T-helper 17 cell (primary cell): ENCODE measurements around the gene TIGD1. TPM values are rescaled to one million over a fixed set of nuclear protein-coding genes. Genes with fewer than 3 reads are reported as not detected.
"Not testable (repeated sequence)": the region's sequence is repeated elsewhere in the genome, so short reads cannot be mapped to it uniquely, and the experiment has no call there.

Source experiments
- ATAC-seq: fragments of 150-1000 bp; cut with Tn5 transposase; 2 replicates; pipeline ENCODE4 v1.10.0; 2021; ENCODE audit warnings: mild to moderate bottlenecking, moderate library complexity
- DNase-seq, 3 donors: peaks; one replicate each; pipeline versions ENCODE4 v3.0.0 to v3.0.0-alpha.2; 2020 to 2021
- H3K9me3 ChIP-seq: one replicate; pipeline ENCODE4 v1.7.0; 2013; ENCODE audit warnings: low read length, mild to moderate bottlenecking; ENCODE audit not compliant: control insufficient read depth, poor library complexity, severe bottlenecking
- H3K27ac Mint-ChIP-seq: one replicate; pipeline ENCODE4 v1.8.0; 2022; ENCODE audit warnings: mild to moderate bottlenecking, moderate library complexity, mixed read lengths
- H3K27me3 Mint-ChIP-seq: one replicate; pipeline ENCODE4 v1.8.0; 2022; ENCODE audit warnings: mixed read lengths
- H3K36me3 Mint-ChIP-seq: one replicate; pipeline ENCODE4 v1.8.0; 2022; ENCODE audit warnings: low read depth, mixed read lengths
- H3K4me1 Mint-ChIP-seq: one replicate; pipeline ENCODE4 v1.8.0; 2022; ENCODE audit warnings: mild to moderate bottlenecking, mixed read lengths
- H3K4me3 Mint-ChIP-seq: one replicate; pipeline ENCODE4 v1.8.0; 2022; ENCODE audit warnings: mild to moderate bottlenecking, moderate library complexity, mixed read lengths
- total RNA-seq, 4 donors: library from RNA in 2 of 4; stranded (reverse) in 2 of 4; gene quantifications; one replicate each; pipeline ENCODE4 v1.2.3 and lab custom pipeline; 2022 to 2026

TIGD1 gene
- total RNA-seq, 2 donors from 2014 or later: 14.6 to 17.2 TPM

DNA sequence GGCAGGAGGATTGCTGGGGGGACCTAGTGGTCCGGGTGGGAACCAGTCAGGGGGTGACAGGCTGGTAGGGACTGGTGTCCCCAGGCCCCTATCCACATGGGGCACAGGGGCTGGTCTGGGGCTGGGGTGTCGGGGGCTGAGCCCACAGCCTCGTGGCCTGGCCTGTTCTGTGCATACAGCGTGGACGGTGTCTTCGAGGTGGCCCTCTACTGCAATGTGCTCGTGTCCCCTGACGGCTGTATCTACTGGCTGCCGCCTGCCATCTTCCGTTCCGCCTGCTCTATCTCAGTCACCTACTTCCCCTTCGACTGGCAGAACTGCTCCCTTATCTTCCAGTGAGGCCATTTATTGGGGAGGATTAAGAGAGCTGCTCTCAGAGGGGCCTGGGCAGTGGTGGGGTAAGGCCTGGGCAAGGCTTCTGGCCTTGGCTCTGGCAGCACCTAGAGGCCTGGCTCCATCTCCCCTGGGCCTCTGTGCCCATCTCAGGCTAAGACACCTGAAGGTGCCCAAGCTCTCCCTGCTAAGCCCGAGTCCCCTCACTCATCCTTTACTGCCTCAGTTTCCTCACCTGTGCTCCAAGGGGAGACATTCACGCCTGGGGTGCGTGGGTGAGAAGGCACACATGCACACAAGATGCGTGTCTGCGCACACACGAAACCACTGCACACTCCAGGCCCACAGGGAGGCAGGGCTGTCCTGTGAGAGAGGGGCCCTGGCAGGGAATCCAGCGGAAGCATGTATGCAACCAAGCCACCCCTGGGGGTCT, 9.0 kb downstream of the TIGD1 start:
- H3K36me3 Mint-ChIP-seq: no peaks in the 10 kb centered on the region
- peak; percentile 27 for ATAC-seq
- no peak for DNase-seq
- H3K27ac Mint-ChIP-seq: no peak overlapping the region
- peaks cover 20% of the 10 kb centered on the region for H3K4me1 Mint-ChIP-seq
- no peak overlapping the region for H3K4me3 Mint-ChIP-seq
- no peaks in the 10 kb centered on the region for H3K9me3 ChIP-seq
- peaks cover 18% of the 10 kb centered on the region for H3K27me3 Mint-ChIP-seq

GRCh38 chr2:232540441-232541041, 9.8 kb downstream of the TIGD1 start:
- no peak for DNase-seq
- no peak overlapping the region for H3K27ac Mint-ChIP-seq
- H3K27me3 Mint-ChIP-seq: peaks cover 26% of the 10 kb centered on the region
- H3K9me3 ChIP-seq: no peaks in the 10 kb centered on the region
- H3K4me3 Mint-ChIP-seq: no peak overlapping the region
- no peak for ATAC-seq
- H3K36me3 Mint-ChIP-seq: no peaks in the 10 kb centered on the region
- peaks cover 18% of the 10 kb centered on the region for H3K4me1 Mint-ChIP-seq

DNA sequence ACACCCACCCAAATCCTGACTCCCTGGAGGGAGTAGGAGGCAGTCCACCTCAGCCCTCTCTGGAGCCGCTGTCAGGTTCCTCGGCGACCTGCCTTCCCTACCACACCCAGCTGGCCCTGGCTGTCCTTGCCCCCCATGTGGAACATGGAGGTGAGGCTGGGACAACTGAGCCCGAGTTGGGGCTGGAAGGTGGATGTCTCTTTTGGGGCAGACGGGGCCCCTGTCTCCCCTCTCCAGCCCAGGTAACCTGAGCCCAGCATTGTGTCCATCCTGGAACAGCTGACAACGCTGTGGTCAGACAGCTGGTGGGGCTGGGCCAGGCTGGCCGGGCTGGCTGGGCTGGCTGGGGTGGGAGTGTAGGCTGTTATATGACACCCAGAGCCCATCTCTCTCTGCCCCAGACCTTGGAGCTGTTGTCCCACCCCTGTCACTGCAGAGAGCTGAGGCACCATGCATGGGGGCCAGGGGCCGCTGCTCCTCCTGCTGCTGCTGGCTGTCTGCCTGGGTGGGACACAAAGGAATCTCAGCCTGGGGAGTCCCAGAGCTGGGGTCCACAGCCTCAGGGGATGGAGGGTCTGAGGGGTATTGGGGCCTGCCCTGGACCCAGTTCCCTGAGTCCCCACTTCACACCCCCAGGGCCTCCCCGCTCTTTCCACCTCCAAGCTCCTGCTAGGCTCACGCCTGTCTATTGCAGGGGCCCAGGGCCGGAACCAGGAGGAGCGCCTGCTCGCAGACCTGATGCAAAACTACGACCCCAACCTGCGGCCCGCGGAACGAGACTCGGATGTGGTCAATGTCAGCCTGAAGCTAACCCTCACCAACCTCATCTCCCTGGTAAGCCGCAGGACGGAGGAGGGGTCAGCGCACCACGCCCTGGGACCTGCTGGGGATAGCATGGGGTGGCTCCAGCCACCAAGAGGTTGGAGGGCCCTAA, 10.8 kb downstream of the TIGD1 start, which contains the start of gene CHRNG:
Gene CHRNG (plus strand): TSS at position 395 of the 934 bp plus-strand sequence. CDS start 56 bp downstream, at position 451.
- DNase-seq: no peak
- H3K4me3 Mint-ChIP-seq: no peak within 1 kb of the TSS
- H3K27ac Mint-ChIP-seq: peak within 1 kb of the TSS; percentile 82
- ATAC-seq: no peak
- peaks cover 15% of the 10 kb centered on the region for H3K4me1 Mint-ChIP-seq
- H3K27me3 Mint-ChIP-seq: peaks cover 26% of the 10 kb centered on the region
- H3K36me3 Mint-ChIP-seq: no peaks in the 10 kb centered on the region
- no peaks in the 10 kb centered on the region for H3K9me3 ChIP-seq

DNA sequence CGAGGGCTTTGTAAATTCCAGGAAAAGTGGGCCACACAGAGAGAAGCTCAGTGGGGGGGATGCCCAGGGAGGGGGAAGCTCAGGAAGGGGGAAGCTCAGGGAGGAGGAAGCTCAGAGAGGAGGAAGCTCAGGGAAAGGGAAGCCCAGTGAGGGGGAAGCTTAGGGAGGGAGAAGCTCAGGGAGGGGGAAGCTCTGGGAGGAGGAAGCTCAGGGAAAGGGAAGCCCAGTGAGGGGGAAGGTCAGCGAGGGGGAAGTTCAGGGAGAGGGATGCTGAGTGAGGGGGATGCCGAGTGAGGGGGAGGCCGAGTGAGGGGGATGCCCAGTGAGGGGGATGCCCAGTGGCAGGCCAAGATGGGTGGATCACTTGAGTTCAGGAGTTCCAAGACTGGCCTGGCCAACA, 11.7 kb downstream of the TIGD1 start:
- H3K4me3 Mint-ChIP-seq: no peak overlapping the region
- H3K27me3 Mint-ChIP-seq: peaks cover 31% of the 10 kb centered on the region
- DNase-seq (no peak), ATAC-seq (no peak)
- peak overlapping the region; percentile 82 for H3K27ac Mint-ChIP-seq
- peaks cover 12% of the 10 kb centered on the region for H3K4me1 Mint-ChIP-seq
- H3K9me3 ChIP-seq: no peaks in the 10 kb centered on the region
- H3K36me3 Mint-ChIP-seq: no peaks in the 10 kb centered on the region

DNA sequence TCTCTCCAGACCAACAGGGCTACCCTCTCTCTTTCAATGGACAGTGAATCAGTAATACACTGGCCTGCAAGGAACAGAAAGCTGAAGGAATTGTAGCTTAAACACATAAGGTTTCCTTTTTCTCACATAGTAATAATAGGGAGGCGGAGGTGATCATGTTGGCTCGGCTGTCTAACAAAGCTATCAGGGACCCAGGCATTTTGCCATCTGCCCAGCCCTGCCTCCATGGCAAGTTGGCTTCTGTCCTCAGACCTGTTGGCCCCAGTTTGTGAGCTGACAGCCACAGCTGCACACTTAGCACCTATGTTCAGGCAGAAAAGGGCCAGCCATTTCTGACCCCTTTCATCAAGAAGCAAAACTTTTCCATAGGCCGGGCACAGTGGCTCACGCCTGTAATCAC, 12.9 kb downstream of the TIGD1 start:
- Mint-ChIP-seq H3K36me3 (no peaks in the 10 kb centered on the region), H3K4me3 (no peak overlapping the region), H3K27ac (no peak overlapping the region), H3K4me1 (peaks cover 12% of the 10 kb centered on the region), H3K27me3 (peaks cover 39% of the 10 kb centered on the region)
- no peak for DNase-seq
- H3K9me3 ChIP-seq: no peaks in the 10 kb centered on the region
- ATAC-seq: no peak

- Mint-ChIP-seq H3K36me3 (no peaks in the 10 kb centered on the region), H3K4me1 (peaks cover 12% of the 10 kb centered on the region), H3K27me3 (peaks cover 39% of the 10 kb centered on the region), H3K27ac (no peak overlapping the region), H3K4me3 (no peak overlapping the region)
- ATAC-seq: no peak
- no peaks in the 10 kb centered on the region for H3K9me3 ChIP-seq
- DNase-seq: no peak
Observed at GRCh38 chr2:232537079-232537478, 13.3 kb downstream of the TIGD1 start.

GRCh38 chr2:232535761-232536530, 14.4 kb downstream of the TIGD1 start:
- Mint-ChIP-seq H3K27me3 (peaks cover 39% of the 10 kb centered on the region), H3K4me3 (no peak overlapping the region), H3K4me1 (peaks cover 8% of the 10 kb centered on the region), H3K36me3 (no peaks in the 10 kb centered on the region), H3K27ac (no peak overlapping the region)
- no peak for ATAC-seq
- no peak for DNase-seq
- no peaks in the 10 kb centered on the region for H3K9me3 ChIP-seq

- Mint-ChIP-seq H3K27ac (no peak overlapping the region), H3K4me1 (peaks cover 6% of the 10 kb centered on the region), H3K4me3 (no peak overlapping the region), H3K27me3 (peaks cover 48% of the 10 kb centered on the region), H3K36me3 (no peaks in the 10 kb centered on the region)
- H3K9me3 ChIP-seq: no peaks in the 10 kb centered on the region
- no peak for ATAC-seq
- DNase-seq: no peak
Observed at GRCh38 chr2:232534940-232535651, 15.3 kb downstream of the TIGD1 start.

DNA sequence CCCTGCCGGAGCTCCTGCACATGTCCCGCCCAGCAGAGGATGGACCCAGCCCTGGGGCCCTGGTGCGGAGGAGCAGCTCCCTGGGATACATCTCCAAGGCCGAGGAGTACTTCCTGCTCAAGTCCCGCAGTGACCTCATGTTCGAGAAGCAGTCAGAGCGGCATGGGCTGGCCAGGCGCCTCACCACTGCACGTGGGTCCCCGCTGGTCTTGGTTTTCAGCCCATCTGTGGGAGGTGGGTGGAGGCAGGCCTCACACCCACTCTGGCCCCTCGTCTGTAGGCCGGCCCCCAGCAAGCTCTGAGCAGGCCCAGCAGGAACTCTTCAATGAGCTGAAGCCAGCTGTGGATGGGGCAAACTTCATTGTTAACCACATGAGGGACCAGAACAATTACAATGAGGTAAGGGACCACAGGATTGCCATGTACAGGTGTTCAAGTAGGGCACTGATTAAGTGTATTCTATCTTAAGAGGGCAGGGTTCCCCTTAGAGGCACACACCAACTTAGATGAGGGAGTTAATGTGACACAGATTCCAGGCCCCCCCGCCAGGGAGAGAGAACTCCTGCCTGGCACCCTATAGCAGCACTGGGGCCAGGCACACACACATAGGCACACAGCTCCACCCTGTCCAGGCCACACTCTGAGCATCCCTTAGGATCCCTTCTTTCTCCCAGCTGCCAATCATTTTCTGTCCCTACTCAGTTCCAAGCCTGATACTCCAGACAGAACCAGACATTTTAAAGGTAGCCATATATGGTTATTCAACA, 16.2 kb downstream of the TIGD1 start:
- no peak for DNase-seq
- H3K36me3 Mint-ChIP-seq: no peaks in the 10 kb centered on the region

DNA sequence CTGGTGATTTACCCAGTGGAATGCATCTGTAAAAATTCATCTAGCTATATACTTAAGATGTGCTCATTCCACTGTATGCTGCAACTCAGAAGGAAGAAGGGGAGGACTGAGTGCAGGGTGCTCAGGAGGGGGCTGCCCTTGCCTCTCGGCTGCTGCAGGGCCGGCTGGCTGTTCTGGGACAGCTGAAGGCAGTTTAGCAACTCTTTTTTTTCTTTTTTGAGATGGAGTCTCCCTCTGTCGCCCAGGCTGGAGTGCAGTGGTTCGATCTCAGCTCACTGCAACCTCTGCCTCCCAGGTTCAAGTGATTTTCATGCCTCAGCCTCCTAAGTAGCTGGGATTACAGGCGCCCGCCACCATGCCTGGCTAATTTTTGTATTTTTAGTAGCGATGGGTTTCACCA, 17.5 kb downstream of the TIGD1 start:
- not testable (repeated sequence) for H3K4me3 Mint-ChIP-seq, H3K36me3 Mint-ChIP-seq, H3K9me3 ChIP-seq, DNase-seq, H3K27ac Mint-ChIP-seq, ATAC-seq, H3K4me1 Mint-ChIP-seq
- H3K27me3 Mint-ChIP-seq: peaks cover 62% of the 10 kb centered on the region

More for the DNA sequence above, 16.2 kb downstream of the TIGD1 start:
- no peaks in the 10 kb centered on the region for H3K9me3 ChIP-seq
- Mint-ChIP-seq H3K27me3 (peaks cover 55% of the 10 kb centered on the region), H3K27ac (no peak overlapping the region), H3K4me3 (no peak overlapping the region), H3K4me1 (peaks cover 5% of the 10 kb centered on the region)
- ATAC-seq: no peak

GRCh38 chr2:232532419-232532818, 17.9 kb downstream of the TIGD1 start:
- Mint-ChIP-seq H3K27me3 (peaks cover 61% of the 10 kb centered on the region), H3K4me1 (peaks cover 8% of the 10 kb centered on the region), H3K4me3 (no peak overlapping the region), H3K36me3 (peaks cover 5% of the 10 kb centered on the region), H3K27ac (no peak overlapping the region)
- DNase-seq: no peak
- no peak for ATAC-seq
- H3K9me3 ChIP-seq: no peaks in the 10 kb centered on the region
